HG03103 (cell line): Measurements from ENCODE around the gene PTPN18.
"Not testable (repeated sequence)": the region's sequence is repeated elsewhere in the genome, so short reads cannot be mapped to it uniquely, and the experiment has no call there.

ENCODE experiments used
- ATAC-seq: cut with Tn5 transposase; IDR thresholded peaks from one replicate; pipeline ENCODE4 v1.9.1; 2021; ENCODE audit warnings: low read depth; ENCODE audit not compliant: unreplicated experiment

Gene PTPN18, protein sequence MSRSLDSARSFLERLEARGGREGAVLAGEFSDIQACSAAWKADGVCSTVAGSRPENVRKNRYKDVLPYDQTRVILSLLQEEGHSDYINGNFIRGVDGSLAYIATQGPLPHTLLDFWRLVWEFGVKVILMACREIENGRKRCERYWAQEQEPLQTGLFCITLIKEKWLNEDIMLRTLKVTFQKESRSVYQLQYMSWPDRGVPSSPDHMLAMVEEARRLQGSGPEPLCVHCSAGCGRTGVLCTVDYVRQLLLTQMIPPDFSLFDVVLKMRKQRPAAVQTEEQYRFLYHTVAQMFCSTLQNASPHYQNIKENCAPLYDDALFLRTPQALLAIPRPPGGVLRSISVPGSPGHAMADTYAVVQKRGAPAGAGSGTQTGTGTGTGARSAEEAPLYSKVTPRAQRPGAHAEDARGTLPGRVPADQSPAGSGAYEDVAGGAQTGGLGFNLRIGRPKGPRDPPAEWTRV

DNA sequence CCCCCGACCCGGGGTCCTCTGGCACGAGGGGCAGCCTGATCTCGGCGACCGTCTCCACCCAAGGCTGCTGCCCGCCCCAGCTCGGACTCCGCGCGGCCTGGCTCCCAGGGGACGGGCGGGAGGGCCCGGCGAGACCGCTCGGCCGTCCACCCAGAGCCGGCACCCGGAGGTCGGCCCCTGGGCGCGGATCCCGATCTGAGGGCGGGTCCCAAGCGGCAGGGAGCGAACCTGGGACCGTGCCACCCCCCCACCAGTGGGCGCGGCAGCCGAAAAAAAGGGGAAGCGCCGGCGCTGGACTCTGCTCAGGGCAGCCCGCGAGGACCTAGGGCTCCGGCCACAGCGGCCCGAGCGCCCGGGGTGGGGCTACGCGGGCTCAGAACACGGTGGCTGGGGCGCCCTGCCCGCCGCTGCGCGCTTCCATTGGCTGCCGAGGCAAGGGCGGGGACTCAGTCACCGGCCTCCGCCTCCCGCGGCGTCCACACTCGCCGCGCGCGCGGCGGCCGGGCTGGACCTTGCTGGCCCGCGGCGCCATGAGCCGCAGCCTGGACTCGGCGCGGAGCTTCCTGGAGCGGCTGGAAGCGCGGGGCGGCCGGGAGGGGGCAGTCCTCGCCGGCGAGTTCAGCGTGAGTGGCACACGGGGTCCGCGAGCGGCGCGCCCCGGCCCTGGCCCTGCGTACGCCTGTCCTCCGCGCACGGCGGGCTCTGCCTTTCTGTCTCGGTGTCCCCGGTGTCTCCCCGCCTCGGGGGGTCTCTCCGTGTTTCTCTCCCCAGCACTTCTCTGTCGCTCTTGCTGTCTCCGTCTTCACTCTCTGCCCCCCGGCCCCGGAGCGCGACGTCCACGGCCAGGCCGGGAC, at the start of gene PTPN18:
Gene PTPN18, plus strand, starts transcription at position 479 of the 854 bp plus-strand sequence. Its CDS starts 52 bp downstream, at position 531.
- ATAC-seq = peak; percentile 76

DNA sequence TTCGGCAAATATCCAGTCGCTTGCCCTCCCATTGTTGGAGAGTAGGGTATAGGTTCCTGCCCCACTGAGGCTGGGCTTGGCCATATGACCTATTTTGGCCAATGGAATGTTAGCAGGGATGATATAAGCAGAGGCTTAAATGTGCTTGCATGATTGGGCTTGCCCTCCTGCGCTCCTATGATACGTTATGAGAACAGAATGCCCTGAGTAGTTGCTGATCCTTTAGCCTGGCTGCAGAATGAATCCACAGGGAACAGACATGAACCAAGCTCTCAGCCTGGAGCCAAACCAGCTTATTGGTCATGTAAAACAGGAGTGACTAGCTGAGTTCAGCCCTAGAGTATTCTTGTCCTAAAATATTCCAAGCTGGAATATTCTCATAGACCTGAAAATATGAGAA, 48.0 kb upstream of the PTPN18 start:
- ATAC-seq = no peak

DNA sequence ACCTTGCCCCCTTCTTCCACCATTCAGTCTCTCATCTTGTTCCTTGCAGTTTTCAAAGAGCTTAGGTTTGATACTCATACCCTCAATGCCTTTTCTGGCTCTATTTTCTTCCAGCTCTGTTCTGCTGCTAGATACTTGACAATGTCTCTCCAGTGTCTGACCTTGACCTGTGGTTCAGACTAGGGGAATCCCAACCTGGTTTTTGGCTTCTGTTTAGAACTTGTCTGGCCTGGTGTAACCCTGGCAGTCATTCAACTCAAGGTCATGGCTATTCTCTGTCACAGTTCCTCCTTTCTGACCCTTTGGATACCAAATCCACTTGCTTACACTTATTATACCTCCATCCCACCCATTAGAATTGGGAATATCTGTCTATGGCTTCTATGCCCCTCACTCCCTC, 45.0 kb upstream of the PTPN18 start:
- no peak for ATAC-seq

DNA sequence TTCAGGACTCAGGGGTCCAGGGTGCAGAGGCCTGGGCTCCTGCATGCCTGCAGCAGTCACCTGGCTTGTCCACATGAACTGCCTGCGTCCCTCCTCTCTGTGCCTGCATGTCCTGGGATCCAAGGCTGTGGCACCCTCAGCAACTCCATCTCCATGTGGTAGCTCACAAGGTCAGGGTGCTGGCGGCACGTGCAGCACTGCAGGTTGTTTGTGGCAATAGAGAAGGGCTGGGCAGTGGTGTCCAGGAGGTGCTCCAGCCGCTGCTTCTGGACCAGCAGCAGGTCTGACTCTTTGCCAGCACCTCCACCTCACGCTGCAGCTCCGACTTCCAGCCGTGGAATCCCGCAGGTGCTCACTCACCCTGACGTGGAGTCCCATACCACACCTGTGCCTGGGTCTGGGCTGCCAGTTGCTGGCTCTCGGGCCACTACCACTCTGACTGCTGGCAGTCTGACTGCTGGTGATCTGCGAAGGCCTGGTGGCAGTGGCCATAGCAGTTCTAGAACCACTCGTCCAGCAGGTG, 42.0 kb upstream of the PTPN18 start:
- ATAC-seq = no peak

DNA sequence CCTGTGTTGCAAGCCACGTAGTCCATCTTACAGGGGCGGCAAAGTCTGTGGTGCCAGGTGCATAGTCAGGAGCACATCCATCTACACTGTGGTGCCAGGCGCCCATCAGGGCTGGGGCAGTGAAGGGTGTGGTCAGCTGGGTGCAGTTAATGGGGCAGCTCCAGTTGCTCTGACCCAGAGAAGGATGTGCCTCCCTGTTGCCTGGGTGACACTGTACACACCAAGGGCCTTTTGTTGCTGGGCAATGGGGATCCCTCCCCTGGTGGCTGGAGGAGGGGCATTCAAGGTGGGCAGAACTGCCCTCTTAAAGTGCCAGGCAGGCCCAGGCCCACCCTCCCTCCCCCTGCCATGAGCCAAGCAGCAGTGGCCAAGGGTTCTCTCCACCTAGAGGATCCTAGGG, 41.5 kb upstream of the PTPN18 start:
- no peak for ATAC-seq

DNA sequence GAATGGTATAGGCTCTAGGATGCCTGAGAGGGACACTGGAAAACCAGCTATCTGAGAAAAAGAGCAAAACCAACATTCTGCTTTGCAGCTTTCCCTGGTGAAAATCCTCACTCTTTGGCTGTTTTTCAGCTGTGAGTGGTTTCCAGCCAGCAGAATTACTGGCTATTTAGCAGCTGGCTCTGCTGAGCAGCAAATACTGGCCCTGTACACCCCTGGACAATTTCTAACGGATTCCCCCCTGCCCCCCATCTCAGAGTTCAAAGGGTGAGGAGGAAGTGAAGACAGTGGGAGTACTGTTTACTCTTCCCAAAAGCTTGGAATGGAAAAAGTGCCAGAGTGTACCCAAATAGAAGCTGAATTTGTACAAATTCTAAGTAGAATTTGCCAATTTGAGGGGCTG, 39.3 kb upstream of the PTPN18 start:
- ATAC-seq = no peak

DNA sequence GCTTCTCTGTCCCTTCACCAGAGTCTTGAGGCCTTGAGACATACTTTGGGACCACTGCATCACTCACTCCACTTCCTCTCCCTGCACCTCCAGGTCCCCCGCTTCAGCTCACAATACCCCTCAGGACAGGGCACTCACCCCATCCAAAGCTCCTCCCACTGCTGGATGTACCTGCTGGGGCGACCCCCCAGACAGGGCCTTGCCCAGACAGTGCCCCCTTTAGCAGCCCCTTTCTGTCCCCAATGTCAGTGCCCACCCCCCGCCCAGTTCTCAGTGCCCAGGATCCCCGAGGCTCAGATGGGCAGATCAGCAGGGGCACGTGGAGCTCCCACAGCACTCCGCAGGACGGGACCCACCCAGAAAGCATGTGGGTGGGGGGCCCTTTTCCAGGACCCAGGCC, 37.0 kb upstream of the PTPN18 start:
- no peak for ATAC-seq

DNA sequence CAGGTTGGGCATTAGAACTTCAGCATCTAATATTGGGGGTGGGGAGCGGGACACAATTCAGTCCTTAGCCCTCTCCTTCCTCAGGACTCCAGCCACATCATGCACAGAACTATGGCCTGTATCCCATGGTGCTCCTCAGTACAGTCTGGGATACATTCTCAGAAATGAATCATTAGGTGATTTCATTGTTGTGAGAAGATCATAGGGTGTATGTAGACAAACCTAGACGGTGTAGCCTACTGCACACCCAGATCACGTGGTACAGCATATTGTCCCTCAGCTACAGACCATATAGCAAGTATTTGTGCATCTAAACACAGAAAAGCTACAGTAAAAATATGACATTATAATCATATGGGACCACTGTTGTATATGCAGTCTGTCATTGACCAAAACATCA, 36.3 kb upstream of the PTPN18 start:
- ATAC-seq = no peak

DNA sequence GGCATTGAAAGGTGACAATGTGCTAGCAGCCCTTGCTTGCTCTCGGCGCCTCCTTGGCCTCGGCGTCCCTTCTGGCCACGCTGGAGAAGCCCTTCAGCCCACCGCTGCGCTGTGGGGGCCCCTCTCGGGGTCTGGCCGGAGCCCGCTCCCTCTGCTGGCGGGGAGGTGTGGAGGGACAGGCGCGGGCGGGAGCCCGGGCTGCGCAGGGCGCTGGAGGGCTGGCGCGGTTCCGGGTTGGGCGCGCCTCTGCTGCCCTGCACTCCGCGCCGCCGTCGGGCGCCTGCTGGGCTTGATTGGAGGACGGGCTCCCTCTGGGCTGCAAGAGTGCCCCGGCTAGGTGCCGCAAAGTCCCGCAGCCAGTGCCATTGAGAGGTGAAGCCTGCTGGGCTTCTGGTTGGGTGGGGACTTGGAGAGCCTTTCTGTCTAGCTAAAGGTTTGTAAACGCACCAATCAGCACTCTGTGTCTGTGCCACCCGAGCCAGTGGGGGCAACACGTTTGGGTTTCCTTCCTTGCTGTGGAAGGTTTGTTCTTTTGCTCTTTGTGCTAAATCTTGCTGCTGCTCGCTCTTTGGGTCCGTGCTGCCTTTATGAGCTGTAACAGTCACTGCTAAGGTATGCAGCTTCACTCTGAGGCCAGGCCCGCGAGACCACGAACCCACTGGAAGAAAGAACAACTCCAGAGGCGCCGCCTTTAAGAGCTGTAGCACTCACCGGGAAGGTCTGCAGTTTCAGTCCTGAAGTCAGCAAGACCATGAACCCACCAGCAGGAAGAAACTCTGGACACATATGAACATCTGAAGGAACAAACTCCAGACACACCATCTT, 27.9 kb upstream of the PTPN18 start:
- ATAC-seq = no peak

DNA sequence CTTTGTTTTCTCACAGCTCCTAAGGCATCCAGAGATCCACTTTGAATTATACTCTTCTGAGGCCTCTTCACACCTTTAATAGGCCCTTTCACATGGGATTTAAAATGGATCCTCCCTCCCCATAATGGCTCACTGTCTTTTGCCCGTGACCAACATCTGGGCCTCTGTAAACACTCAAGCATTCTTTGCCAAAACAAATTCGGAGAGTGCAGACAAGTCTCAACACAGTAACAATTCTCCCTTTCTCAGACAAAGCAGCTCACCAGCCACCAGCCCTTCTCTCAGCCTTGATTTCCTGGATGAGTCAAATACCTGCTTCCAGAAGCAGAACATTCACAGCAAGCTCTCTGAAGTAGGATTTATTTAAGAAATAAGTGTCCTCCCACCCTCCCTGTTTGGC, 27.1 kb upstream of the PTPN18 start:
- ATAC-seq = no peak

DNA sequence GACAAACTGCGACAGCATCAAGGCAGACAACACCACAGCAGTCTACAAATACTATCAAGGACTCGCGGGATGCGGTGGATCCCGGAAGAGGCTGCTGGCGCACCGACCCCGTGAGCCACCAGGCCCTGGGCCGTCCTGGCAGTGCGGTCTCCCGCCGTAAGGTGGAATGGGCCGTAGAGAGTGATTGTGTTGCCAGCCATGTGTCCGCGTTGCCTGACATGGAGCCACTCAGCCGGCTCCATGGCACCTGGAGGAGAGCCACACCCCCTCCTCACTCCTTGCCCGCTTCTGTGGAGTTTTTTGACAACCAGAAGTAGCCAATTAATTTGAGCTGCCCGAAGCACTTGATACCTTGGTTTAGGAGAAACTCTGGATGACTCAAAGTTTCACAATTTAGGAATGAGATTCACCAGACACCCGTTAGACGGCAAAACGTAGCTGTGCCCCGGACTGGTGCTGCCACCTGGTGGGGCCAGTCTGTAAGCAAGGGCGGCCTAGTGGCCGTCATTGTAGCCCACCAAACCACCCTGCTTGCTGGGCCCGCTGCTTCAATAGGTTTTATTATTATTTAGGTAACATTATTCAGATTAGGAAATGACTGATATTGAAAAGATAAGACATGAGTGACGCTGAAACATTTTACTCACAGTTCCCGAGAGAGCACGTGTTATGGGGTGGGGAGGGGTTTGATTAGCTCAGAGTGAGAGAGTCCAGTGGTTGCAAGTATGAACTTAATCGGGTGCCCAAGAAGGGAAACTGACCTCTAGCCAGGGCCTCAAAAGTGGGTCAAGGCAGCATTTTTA, 23.4 kb upstream of the PTPN18 start:
- peak; percentile 88 for ATAC-seq

DNA sequence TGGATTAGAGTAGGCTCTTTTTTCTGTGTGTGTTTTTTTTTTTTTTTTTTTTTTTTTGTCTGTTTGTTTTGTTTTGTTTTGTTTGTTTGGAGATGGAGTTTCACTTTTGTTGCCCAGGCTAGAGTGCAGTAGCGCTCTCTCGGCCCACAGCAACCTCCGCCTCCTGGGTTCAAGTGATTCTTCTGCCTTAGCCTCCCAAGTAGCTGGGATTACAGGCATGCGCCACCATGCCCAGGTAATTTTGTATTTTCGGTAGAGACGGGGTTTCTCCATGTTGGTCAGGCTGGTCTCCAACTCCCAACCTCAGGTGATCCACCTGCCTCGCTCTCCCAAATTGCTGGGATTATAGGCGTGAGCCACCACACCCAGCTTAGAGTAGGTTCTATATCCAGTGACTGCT, 22.6 kb upstream of the PTPN18 start:
- ATAC-seq = not testable (repeated sequence)

DNA sequence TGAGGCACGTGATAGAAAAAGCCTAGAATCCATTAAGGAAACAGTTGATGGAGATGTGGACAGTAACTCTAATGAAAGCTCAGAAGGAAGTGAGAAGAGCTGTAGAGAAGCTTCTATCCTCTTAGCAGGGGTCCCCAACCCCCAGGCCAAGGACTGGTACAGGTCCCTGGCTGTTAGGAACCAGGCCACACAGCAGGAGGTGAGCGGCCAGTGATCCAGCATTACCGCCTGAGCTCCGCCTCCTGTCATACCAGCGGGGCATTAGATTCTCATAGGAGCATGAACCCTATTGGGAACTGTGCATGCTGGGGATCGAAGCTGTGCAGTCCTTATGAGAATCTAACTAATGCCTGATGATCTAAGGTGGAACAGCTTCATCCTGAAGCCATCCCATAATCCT, 21.8 kb upstream of the PTPN18 start:
- ATAC-seq = no peak

DNA sequence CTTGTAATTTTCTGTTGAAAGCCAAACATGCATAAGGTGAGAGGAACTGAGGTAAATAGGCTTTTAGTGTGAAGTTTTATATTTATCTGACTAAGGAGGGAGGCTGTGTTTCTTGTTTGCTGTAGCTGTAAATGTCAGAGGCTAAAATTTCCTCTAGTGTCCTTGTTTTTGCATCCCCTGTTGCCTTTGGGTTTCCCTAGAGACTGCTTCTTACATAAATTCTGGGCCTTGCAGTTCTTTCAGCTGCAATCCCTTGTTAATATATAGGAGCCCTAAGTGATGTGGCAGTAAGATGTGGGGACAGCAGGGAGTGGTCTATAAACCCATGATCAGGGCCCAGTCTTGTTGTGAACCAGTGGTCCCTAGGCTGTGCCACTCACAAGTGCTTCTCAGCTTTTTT, 20.6 kb upstream of the PTPN18 start:
- ATAC-seq = no peak

DNA sequence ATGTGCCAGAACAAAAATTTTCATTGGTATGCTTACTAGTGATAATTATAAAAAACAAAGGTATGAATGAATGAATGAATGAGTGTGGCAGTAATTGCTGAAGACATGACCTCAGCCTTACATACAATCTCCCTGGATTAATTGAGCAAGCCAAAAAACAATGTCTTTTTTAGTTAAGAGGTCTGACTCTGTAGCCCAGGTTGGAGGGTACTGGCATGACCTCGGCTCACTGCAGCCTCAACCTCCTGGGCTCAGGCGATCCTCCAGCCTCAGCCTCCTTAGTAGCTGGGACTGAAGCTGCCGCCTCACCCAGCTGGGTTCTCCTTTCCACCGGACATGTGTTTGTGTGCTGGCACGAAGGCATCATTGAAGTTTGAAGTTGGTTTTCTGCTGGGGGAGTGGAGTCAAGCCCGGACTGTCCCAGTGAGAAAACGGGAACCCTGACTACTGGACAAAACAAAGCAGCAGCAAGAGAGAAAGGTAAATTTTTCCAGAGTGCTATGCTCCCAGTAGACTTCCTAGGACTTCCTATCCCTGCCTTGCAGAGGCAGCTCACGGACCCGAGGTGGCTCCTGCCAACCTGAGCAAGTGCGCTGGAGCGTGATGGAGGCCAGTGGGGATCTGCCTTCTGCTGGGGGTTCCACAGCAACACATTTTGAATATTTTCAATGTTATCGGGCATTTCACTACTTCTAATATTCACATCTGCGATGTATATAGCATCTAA, 19.5 kb upstream of the PTPN18 start:
- no peak for ATAC-seq

DNA sequence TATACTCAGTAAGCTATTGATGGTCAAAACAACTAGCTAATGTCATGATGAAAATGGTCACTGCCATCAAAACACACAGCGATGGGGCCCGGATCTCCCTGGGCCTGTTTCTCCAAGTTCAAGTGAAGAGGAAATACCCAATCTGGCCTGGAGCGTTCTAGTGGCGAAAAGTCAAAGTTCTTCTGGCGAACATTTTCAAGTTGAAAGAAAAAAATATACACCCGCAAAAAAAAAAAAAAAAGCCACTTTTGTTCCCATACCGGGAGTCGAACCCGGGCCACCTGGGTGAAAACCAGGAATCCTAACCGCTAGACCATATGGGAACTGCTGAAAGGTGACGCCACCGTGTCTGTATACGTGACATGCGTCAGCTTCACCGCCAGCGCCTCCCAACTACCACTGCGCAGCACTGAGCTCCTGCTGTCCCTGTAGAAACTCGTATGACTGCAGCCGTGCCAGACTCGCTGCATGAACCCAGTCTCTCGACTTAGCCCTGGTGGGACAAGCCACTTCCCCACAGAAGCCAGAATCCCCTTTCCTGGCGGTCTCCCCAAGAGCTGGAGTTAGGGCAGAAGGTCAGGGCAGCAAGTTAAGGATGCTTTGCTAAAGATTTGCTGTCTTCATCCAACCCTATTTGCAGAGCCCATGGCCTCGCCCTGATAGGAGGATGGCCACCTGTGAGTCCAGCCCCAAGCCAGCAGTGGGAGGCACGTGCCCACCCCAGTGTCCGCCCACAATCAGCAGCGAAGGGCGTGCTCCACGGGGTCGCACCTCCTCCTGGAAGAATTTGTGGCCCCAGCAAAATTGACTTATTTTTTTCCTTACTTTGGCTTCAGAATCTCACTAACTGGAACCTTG, 18.8 kb upstream of the PTPN18 start:
- no peak for ATAC-seq

DNA sequence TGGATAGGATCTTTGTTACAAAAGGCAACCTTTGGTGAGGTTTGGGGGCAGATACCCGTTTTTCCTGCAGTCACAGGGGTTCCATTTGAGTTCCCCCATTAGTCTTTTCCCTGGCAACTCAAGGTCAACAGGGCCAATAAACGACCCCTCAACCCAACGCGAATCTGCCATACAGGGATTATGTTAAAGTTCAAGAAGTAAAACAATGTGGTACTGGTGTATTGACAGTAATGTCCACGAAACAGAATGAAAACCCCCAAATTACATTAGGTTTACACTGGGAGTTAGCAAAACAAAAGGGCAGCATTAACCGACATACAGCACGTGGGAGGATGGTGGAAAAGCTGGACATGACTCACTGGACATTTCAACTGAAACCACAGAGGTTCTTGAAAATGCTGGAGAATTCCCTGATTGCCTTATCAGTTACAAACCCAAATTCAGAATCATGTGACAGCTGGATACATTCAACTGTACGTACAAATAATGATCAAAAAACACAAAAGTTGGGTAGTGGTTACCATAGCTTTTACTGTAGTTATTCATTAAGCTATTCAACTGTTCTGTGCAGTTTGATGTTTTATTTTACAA, 18.0 kb upstream of the PTPN18 start:
- no peak for ATAC-seq

DNA sequence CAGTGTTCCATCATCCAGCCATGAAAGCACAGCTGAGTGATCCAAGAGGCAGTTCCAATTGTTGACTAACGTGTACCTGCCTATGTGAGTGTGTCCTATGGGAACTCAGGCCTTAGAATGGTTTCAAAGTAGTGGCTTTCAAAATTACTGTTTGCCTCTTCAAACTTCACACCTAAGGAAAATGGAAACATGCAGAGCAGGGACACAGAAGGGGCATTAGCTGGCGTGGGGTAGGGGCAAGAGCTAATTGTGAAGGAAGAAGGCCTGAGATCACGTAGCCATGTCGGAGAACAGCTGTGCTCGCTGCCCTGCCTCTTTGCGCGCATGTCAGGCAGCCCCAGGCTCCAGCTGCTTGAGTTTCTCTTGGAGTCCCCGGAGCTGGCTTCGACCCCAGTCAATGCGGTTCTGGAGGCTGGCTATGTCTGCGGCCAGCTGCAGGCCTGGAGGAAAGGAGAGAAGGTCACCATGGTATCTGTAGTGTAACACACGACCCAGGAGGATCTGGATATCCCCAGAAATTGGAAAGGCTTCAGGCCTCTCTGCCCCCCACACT, 17.0 kb upstream of the PTPN18 start:
- ATAC-seq = no peak
